Panc1 (cell line): ENCODE data around the gene CXCL16.

Experiments used
- POLR2AphosphoS5 ChIP-seq: IDR thresholded peaks from 2 replicates; pipeline ENCODE4 v1.6.1; 2012; ENCODE audit warnings: mild to moderate bottlenecking, low read depth, low read length, moderate library complexity
- SIN3A ChIP-seq: IDR thresholded peaks from 2 replicates; pipeline ENCODE4 v1.6.1; 2012; ENCODE audit warnings: low read depth, mild to moderate bottlenecking, low read length, moderate library complexity, borderline replicate concordance; ENCODE audit not compliant: insufficient read depth
- TF ChIP-seq, protein P1 (sequence below): fragments of 450-650 bp; IDR thresholded peaks from 2 replicates; pipeline ENCODE4 v1.5.1; 2017; ENCODE audit warnings: mild to moderate bottlenecking
- TF ChIP-seq, protein P2 (sequence below), 2 experiments: IDR thresholded peaks; 2 replicates each; pipeline ENCODE4 v1.6.1; 2011 to 2012; ENCODE audit warnings: low read depth in 2 of 2, control low read depth in 1 of 2, low read length in 1 of 2, mild to moderate bottlenecking in 1 of 2, moderate library complexity in 1 of 2; ENCODE audit not compliant: insufficient read depth in 1 of 2

DNA sequence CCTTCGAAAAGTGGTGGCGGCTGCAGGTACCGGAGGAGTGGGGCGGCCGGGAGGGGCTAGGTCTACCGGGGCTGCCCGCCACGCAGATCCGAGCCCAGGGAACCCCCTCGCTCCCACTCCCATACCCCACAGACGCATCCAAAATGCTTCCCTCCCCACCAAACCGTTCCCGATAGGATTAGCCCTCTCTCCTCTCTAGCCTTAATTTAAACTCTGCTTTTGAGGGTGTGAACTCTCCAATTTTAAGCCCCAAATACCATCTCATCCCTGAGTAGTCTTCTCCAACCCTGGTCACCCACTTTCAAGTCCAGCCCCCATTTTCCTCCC, 260 bp upstream of the CXCL16 start:
- TF ChIP-seq, protein P1, sequence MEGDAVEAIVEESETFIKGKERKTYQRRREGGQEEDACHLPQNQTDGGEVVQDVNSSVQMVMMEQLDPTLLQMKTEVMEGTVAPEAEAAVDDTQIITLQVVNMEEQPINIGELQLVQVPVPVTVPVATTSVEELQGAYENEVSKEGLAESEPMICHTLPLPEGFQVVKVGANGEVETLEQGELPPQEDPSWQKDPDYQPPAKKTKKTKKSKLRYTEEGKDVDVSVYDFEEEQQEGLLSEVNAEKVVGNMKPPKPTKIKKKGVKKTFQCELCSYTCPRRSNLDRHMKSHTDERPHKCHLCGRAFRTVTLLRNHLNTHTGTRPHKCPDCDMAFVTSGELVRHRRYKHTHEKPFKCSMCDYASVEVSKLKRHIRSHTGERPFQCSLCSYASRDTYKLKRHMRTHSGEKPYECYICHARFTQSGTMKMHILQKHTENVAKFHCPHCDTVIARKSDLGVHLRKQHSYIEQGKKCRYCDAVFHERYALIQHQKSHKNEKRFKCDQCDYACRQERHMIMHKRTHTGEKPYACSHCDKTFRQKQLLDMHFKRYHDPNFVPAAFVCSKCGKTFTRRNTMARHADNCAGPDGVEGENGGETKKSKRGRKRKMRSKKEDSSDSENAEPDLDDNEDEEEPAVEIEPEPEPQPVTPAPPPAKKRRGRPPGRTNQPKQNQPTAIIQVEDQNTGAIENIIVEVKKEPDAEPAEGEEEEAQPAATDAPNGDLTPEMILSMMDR, result no peak
- TF ChIP-seq, protein P2, sequence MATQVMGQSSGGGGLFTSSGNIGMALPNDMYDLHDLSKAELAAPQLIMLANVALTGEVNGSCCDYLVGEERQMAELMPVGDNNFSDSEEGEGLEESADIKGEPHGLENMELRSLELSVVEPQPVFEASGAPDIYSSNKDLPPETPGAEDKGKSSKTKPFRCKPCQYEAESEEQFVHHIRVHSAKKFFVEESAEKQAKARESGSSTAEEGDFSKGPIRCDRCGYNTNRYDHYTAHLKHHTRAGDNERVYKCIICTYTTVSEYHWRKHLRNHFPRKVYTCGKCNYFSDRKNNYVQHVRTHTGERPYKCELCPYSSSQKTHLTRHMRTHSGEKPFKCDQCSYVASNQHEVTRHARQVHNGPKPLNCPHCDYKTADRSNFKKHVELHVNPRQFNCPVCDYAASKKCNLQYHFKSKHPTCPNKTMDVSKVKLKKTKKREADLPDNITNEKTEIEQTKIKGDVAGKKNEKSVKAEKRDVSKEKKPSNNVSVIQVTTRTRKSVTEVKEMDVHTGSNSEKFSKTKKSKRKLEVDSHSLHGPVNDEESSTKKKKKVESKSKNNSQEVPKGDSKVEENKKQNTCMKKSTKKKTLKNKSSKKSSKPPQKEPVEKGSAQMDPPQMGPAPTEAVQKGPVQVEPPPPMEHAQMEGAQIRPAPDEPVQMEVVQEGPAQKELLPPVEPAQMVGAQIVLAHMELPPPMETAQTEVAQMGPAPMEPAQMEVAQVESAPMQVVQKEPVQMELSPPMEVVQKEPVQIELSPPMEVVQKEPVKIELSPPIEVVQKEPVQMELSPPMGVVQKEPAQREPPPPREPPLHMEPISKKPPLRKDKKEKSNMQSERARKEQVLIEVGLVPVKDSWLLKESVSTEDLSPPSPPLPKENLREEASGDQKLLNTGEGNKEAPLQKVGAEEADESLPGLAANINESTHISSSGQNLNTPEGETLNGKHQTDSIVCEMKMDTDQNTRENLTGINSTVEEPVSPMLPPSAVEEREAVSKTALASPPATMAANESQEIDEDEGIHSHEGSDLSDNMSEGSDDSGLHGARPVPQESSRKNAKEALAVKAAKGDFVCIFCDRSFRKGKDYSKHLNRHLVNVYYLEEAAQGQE (IDR thresholded peaks at IDR 0.05; ENCODE audit: insufficient read depth in 1 of 2, low read depth in 2 of 2, low read length in 1 of 2), result no peak
- no peak for TF ChIP-seq SIN3A
- TF ChIP-seq POLR2AphosphoS5, result no peak
